Spleen (tissue), 11 donors: ENCODE results near the gene KRTAP21-3. TPM values are rescaled to one million over a fixed set of nuclear protein-coding genes. Genes with fewer than 3 reads are reported as not detected.

Experiments used
- DNase-seq: peaks from one replicate; pipeline ENCODE4 v3.0.0-alpha.2; 2020
- H3K27ac ChIP-seq, 8 donors: fragments of 200-600 bp; sonication (generic) in 7 of 8; 1 replicate in 4 of 8; 2 replicates in 4 of 8; pipeline versions ENCODE4 v1.5.0 to v1.8.0; 2016 to 2021; ENCODE audit warnings: inconsistent platforms in 4 of 8, mild to moderate bottlenecking in 4 of 8, moderate library complexity in 1 of 8
- H3K27me3 ChIP-seq, 7 donors: fragments of 200-600 bp; sonication (generic) in 6 of 7; replicated peaks in 1 of 7; 1 replicate in 4 of 7; 2 replicates in 3 of 7; pipeline versions ENCODE4 v1.5.0 to v1.8.0; 2016 to 2021; ENCODE audit warnings: inconsistent platforms in 3 of 7, mild to moderate bottlenecking in 1 of 7
- H3K36me3 ChIP-seq, 6 donors: fragments of 200-600 bp; sonication (generic) in 5 of 6; 1 replicate in 4 of 6; 2 replicates in 2 of 6; pipeline versions ENCODE4 v1.5.0 to v1.8.0; 2016 to 2021; ENCODE audit warnings: inconsistent platforms in 2 of 6
- H3K4me1 ChIP-seq, 6 donors: fragments of 200-600 bp; sonication (generic) in 5 of 6; 1 replicate in 3 of 6; 2 replicates in 3 of 6; pipeline versions ENCODE4 v1.5.0 to v1.8.0; 2016 to 2021; ENCODE audit warnings: inconsistent platforms in 3 of 6
- H3K4me3 ChIP-seq, 8 donors: fragments of 200-600 bp; sonication (generic) in 7 of 8; 1 replicate in 4 of 8; 2 replicates in 4 of 8; pipeline versions ENCODE4 v1.5.0 to v1.8.0; 2016 to 2021; ENCODE audit warnings: inconsistent platforms in 4 of 8, mild to moderate bottlenecking in 4 of 8, moderate library complexity in 2 of 8
- H3K9me3 ChIP-seq, 8 donors: fragments of 200-600 bp; sonication (generic) in 7 of 8; 1 replicate in 4 of 8; 2 replicates in 4 of 8; pipeline versions ENCODE4 v1.5.0 to v1.8.0; 2016 to 2021; ENCODE audit warnings: inconsistent platforms in 4 of 8
- POLR2A ChIP-seq, 3 donors: fragments of 450-650 bp; IDR thresholded peaks; one replicate each; pipeline ENCODE4 v1.5.1; 2017; ENCODE audit warnings: antibody characterized with exemption in 3 of 3, mild to moderate bottlenecking in 1 of 3
- POLR2AphosphoS5 ChIP-seq, 3 donors: sonication (generic); formaldehyde crosslinking; IDR thresholded peaks; one replicate each; pipeline ENCODE4 v1.5.1; 2017; ENCODE audit warnings: antibody characterized with exemption in 3 of 3
- WGBS, 5 donors: extraction: QIAGEN DNeasy Blood & Tissue Kit in 3 of 5; methylation state at CpG; one replicate each; pipeline versions ENCODE4 v1.1.5 to v1.1.7; 2013 to 2018; 5-methylcytosine and 5-hydroxymethylcytosine counted together
- intact Hi-C: fragments of 100-400 bp; cut with DNase I; formaldehyde crosslinking; loops from one replicate; pipeline ENCODE4 v1.15.0; 2023; ENCODE audit warnings: low total_unique reads
- polyA plus RNA-seq, 3 donors: library from polyadenylated mRNA; stranded (reverse); fragments of 200-250 nt; gene quantifications; one replicate each; pipeline ENCODE4 v1.2.1, GENCODE V29; 2013
- total RNA-seq, 7 donors: library from RNA; depleted of rRNA in 3 of 7; stranded (reverse); fragments of >200 nt in 3 of 7; fragmentation: NEBNext Ultra II Directional in 4 of 7; extraction: Animal tissue kit (Norgen Biotek cat#: 25700) in 4 of 7; gene quantifications; one replicate each; pipeline versions ENCODE4 v1.1.0 to v1.2.1, GENCODE V29; 2016 to 2021
- TF ChIP-seq, protein P1 (sequence below), 11 experiments: fragments of 200-600 bp in 7 of 11; fragments of 450-650 bp in 4 of 11; sonication (generic) in 4 of 11; IDR thresholded peaks in 8 of 11; conservative IDR thresholded peaks in 3 of 11; 1 replicate in 7 of 11; 2 replicates in 4 of 11; pipeline versions ENCODE4 v1.4.0 to v1.8.0; 2016 to 2021; ENCODE audit warnings: antibody characterized with exemption in 11 of 11, inconsistent platforms in 4 of 11, mild to moderate bottlenecking in 1 of 11
- donor health status: healthy with polysubstance abuse.
- donor health status: DM: no; HTN: no; CAD: no; lungs with moderate emphysema.
- donor health status: DM: no; HTN: no; CAD: no.
- donor health status: Bipolar disorder and iron deficiency.
- donor health status: healthy.
- donor health status: DM: no; HTN: no; CAD: no.
- donor health status: DM: yes; HTN: yes; CAD: no.

The KRTAP21-3 gene
- total and polyA plus RNA-seq, 10 donors: not detected

DNA sequence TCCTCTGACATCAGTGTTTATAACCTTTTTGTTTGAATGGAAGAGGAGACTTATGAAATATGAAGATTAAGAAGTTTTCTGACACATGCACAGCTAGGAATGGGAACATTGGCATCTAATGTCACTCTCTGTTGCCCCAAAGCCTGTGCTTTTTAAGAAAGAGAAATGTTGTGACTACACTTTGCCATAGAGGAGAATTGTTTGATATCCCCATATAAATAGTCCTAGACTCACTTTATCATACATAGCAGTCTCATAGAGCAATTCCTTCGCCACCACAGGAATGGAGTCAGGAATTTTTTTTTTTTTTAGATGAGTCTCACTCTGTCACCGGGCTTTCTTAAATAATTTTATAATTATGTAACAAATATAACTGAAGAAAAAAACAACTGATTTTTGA lies 1.5 kb downstream of the KRTAP21-3 start:
- Histone ChIP-seq H3K27ac (no peak overlapping the region), H3K4me3 (no peak overlapping the region), H3K36me3 (no peaks in the 10 kb centered on the region), H3K4me1 (no peaks in the 10 kb centered on the region), H3K27me3 (no peaks in the 10 kb centered on the region), H3K9me3 (peaks cover 0 to 12% (median 0%) of the 10 kb centered on the region in 8 donors)
- 80 to 94% (median 87%) methylated on average over 2 of the region's 2 CpGs for WGBS, 5 donors
- intact Hi-C loops: no loop called here
- no peak for TF ChIP-seq POLR2A (IDR thresholded peaks at IDR 0.05)
- TF ChIP-seq, protein P1, sequence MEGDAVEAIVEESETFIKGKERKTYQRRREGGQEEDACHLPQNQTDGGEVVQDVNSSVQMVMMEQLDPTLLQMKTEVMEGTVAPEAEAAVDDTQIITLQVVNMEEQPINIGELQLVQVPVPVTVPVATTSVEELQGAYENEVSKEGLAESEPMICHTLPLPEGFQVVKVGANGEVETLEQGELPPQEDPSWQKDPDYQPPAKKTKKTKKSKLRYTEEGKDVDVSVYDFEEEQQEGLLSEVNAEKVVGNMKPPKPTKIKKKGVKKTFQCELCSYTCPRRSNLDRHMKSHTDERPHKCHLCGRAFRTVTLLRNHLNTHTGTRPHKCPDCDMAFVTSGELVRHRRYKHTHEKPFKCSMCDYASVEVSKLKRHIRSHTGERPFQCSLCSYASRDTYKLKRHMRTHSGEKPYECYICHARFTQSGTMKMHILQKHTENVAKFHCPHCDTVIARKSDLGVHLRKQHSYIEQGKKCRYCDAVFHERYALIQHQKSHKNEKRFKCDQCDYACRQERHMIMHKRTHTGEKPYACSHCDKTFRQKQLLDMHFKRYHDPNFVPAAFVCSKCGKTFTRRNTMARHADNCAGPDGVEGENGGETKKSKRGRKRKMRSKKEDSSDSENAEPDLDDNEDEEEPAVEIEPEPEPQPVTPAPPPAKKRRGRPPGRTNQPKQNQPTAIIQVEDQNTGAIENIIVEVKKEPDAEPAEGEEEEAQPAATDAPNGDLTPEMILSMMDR (IDR thresholded peaks at IDR 0.05 in 8 of 11, conservative IDR thresholded peaks at IDR 0.05 in 3 of 11): no peak
- no peak for TF ChIP-seq POLR2AphosphoS5 (IDR thresholded peaks at IDR 0.05)
- DNase-seq: no peak

DNA sequence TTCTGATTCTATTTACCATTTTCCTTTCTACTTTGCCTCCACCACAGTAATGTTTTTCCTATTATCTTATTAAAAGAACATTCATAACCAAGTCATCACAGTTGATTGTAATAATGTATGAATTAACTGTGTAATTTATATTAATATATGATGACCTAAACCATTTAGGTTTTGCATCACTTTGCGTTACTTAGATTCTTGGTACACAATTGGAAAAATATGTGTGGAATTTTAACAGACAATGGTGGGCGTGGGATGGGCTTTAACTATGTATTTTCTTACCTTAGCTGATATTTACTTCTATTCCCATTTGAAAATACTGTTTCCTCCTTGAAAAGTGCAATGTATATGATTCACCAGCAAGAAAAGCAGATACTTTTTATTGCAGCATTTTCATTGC lies 3.6 kb downstream of the KRTAP21-3 start:
- Histone ChIP-seq H3K4me3 (no peak overlapping the region), H3K9me3 (peaks cover 0 to 26% (median 3%) of the 10 kb centered on the region in 8 donors), H3K36me3 (no peaks in the 10 kb centered on the region), H3K27ac (no peak overlapping the region), H3K4me1 (no peaks in the 10 kb centered on the region), H3K27me3 (no peaks in the 10 kb centered on the region)
- no peak for DNase-seq
- 78 to 92% (median 88%) methylated on average over 2 of the region's 2 CpGs for WGBS, 5 donors
- TF ChIP-seq POLR2AphosphoS5 (IDR thresholded peaks at IDR 0.05) (no peak), POLR2A (IDR thresholded peaks at IDR 0.05) (no peak)
- TF ChIP-seq, protein P1 (IDR thresholded peaks at IDR 0.05 in 8 of 11, conservative IDR thresholded peaks at IDR 0.05 in 3 of 11): no peak
- intact Hi-C loops: no loop called here

DNA sequence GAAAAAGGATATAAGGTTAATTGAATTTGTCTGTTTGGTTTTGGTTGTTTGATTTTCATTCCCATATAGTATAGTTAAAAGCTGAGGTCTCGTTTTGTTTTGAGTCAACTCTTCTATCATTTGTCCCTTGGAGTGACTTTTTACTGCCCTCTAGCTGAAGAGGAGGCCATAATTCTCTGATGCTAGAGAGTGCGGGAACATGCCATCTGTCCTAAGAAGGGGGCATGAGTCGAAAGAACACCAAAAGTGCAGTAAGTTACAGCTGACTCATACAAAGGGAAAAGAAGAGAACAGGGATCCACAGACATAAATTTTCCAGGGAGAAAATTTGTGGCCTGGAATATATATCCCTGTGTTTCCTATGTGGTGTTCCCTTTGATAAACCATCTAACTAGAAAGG lies 4.1 kb downstream of the KRTAP21-3 start:
- no peaks in the 10 kb centered on the region for H3K4me1 ChIP-seq
- H3K27me3 ChIP-seq: no peaks in the 10 kb centered on the region
- no peaks in the 10 kb centered on the region for H3K36me3 ChIP-seq
- H3K9me3 ChIP-seq: peaks cover 0 to 26% (median 3%) of the 10 kb centered on the region in 8 donors
- intact Hi-C loops: no loop called here
- no peak overlapping the region for H3K27ac ChIP-seq
- WGBS, 5 donors: 57 to 79% (median 71%) methylated on average over 3 of the region's 3 CpGs
- no peak for DNase-seq
- no peak overlapping the region for H3K4me3 ChIP-seq
- no peak for TF ChIP-seq POLR2AphosphoS5 (IDR thresholded peaks at IDR 0.05)
- TF ChIP-seq, protein P1 (IDR thresholded peaks at IDR 0.05 in 8 of 11, conservative IDR thresholded peaks at IDR 0.05 in 3 of 11): no peak
- no peak for TF ChIP-seq POLR2A (IDR thresholded peaks at IDR 0.05)

DNA sequence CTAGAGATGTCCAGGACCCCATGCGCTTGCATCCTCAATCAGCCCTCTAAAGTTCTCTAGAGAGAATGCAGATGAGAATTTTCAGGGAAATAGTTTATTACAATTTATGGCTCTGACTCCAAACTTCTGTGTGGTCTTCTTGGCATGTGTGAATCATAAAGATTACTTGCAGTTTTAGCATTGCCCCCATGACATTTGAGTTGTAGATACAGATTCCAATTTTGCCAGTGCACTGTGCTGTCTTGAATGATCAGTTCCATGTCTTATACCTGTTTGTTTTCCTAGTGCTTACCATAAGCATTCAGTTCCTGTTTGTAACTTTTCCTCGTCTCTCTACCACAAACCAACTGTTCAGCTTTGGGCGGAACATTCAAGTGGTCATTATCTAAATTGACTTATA lies 4.8 kb downstream of the KRTAP21-3 start:
- Histone ChIP-seq H3K9me3 (peaks cover 0 to 26% (median 3%) of the 10 kb centered on the region in 8 donors), H3K4me3 (no peak overlapping the region), H3K27me3 (no peaks in the 10 kb centered on the region), H3K36me3 (no peaks in the 10 kb centered on the region), H3K4me1 (no peaks in the 10 kb centered on the region), H3K27ac (no peak overlapping the region)
- 76 to 88% (median 82%) methylated on average over 3 of the region's 3 CpGs for WGBS, 5 donors
- TF ChIP-seq POLR2A (IDR thresholded peaks at IDR 0.05) (no peak), POLR2AphosphoS5 (IDR thresholded peaks at IDR 0.05) (no peak)
- TF ChIP-seq, protein P1 (IDR thresholded peaks at IDR 0.05 in 8 of 11, conservative IDR thresholded peaks at IDR 0.05 in 3 of 11): no peak
- DNase-seq: no peak
- intact Hi-C loops: no loop called here
